ENCODE measurements around the gene ITPA.
A peak's percentile ranks its signal among the peaks of the same experiment; 100 is the strongest.
"Not testable (repeated sequence)": the region's sequence is repeated elsewhere in the genome, so short reads cannot be mapped to it uniquely, and the experiment has no call there.

ITPA gene

GRCh38 chr20:3203315-3204123, 5.8 kb upstream of the ITPA start:
- in situ Hi-C loops (cut with HindIII; ENCODE audit: low sequenced_read_pairs) = no loop called here
- H3K4me3 ChIP-seq (ENCODE audit: low read depth, low read length) = peak overlapping the region; percentile 73
- TF ChIP-seq CTCF (IDR thresholded peaks at IDR 0.05; ENCODE audit: low read depth, low read length, missing control alignments) = no peak
- DNase-seq (ENCODE audit: low read depth) = no peak

- in situ Hi-C loops (cut with HindIII; ENCODE audit: low sequenced_read_pairs) = no loop called here
- TF ChIP-seq CTCF (IDR thresholded peaks at IDR 0.05; ENCODE audit: low read depth, low read length, missing control alignments) = no peak
- DNase-seq (ENCODE audit: low read depth) = peak; percentile 42
- peak within 1 kb of the TSS; percentile 73 for H3K4me3 ChIP-seq (ENCODE audit: low read depth, low read length)
Observed at GRCh38 chr20:3204124-3204794, 5.0 kb upstream of the ITPA start, which contains the start of gene DDRGK1. Gene DDRGK1, minus strand, starts transcription at chr20:3204682. Its CDS starts 55 bp downstream, at chr20:3204627.

GRCh38 chr20:3208786-3209256, 477 bp upstream of the ITPA start:
- in situ Hi-C loops (cut with HindIII; ENCODE audit: low sequenced_read_pairs) = no loop called here
- TF ChIP-seq CTCF (IDR thresholded peaks at IDR 0.05; ENCODE audit: low read depth, low read length, missing control alignments) = no peak
- H3K4me3 ChIP-seq (ENCODE audit: low read depth, low read length) = peak overlapping the region; percentile 98
- no peak for DNase-seq (ENCODE audit: low read depth)

- in situ Hi-C loops (cut with HindIII; ENCODE audit: low sequenced_read_pairs) = no loop called here
- H3K4me3 ChIP-seq (ENCODE audit: low read depth, low read length) = peak overlapping the region; percentile 98
- DNase-seq (ENCODE audit: low read depth) = no peak
- TF ChIP-seq CTCF (IDR thresholded peaks at IDR 0.05; ENCODE audit: low read depth, low read length, missing control alignments) = no peak
Observed at GRCh38 chr20:3209946-3210317, 634 bp downstream of the ITPA start.

- DNase-seq (ENCODE audit: low read depth) = no peak
- peak overlapping the region; percentile 98 for H3K4me3 ChIP-seq (ENCODE audit: low read depth, low read length)
- in situ Hi-C loops (cut with HindIII; ENCODE audit: low sequenced_read_pairs) = no loop called here
- no peak for TF ChIP-seq CTCF (IDR thresholded peaks at IDR 0.05; ENCODE audit: low read depth, low read length, missing control alignments)
Observed at GRCh38 chr20:3210346-3210745, 1.0 kb downstream of the ITPA start.

- H3K4me3 ChIP-seq (ENCODE audit: low read depth, low read length) = no peak overlapping the region
- DNase-seq (ENCODE audit: low read depth) = no peak
- TF ChIP-seq CTCF (IDR thresholded peaks at IDR 0.05; ENCODE audit: low read depth, low read length, missing control alignments) = no peak
- in situ Hi-C loops (cut with HindIII; ENCODE audit: low sequenced_read_pairs) = no loop called here
Observed at GRCh38 chr20:3213226-3213625, 3.9 kb downstream of the ITPA start.

- DNase-seq (ENCODE audit: low read depth); H3K4me3 ChIP-seq (ENCODE audit: low read depth, low read length); in situ Hi-C loops (cut with HindIII; ENCODE audit: low sequenced_read_pairs): not testable (repeated sequence)
Observed at GRCh38 chr20:3215359-3215917, 6.1 kb downstream of the ITPA start.

All from astrocyte of the cerebellum (primary cell).